ENCODE measurements around the gene LRRFIP1.

DNA sequence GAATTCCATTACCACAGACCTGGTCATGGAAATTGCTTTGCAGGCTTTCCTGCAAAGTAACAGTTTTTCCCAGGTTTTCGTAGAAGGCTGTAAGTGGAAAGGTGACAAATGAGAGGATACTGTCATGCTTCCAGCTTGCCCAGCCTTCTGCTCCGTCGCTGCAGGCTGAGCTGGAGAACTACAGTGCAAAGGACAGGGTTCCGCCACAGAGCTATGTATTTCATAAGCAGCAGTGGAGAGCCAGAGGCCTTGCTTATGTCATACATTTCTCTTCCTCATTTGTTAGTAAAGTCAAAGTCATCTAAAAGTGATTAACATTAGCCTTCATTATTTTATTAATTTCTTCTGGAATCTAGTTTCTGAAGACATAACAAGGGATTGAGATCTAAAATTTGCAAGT, 98.3 kb downstream of the LRRFIP1 start:
- TF ChIP-seq, protein P1, sequence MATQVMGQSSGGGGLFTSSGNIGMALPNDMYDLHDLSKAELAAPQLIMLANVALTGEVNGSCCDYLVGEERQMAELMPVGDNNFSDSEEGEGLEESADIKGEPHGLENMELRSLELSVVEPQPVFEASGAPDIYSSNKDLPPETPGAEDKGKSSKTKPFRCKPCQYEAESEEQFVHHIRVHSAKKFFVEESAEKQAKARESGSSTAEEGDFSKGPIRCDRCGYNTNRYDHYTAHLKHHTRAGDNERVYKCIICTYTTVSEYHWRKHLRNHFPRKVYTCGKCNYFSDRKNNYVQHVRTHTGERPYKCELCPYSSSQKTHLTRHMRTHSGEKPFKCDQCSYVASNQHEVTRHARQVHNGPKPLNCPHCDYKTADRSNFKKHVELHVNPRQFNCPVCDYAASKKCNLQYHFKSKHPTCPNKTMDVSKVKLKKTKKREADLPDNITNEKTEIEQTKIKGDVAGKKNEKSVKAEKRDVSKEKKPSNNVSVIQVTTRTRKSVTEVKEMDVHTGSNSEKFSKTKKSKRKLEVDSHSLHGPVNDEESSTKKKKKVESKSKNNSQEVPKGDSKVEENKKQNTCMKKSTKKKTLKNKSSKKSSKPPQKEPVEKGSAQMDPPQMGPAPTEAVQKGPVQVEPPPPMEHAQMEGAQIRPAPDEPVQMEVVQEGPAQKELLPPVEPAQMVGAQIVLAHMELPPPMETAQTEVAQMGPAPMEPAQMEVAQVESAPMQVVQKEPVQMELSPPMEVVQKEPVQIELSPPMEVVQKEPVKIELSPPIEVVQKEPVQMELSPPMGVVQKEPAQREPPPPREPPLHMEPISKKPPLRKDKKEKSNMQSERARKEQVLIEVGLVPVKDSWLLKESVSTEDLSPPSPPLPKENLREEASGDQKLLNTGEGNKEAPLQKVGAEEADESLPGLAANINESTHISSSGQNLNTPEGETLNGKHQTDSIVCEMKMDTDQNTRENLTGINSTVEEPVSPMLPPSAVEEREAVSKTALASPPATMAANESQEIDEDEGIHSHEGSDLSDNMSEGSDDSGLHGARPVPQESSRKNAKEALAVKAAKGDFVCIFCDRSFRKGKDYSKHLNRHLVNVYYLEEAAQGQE (IDR thresholded peaks at IDR 0.05; ENCODE audit: insufficient read depth in 1 of 2, low read depth in 2 of 2, low read length in 2 of 2) = no peak
- no peak for TF ChIP-seq POLR2AphosphoS5 (IDR thresholded peaks at IDR 0.05; ENCODE audit: low read depth, low read length)
